GM12878 (cell line): ENCODE results near the gene TAPBPL. TPM values are rescaled to one million over a fixed set of nuclear protein-coding genes. Genes with fewer than 3 reads are reported as not detected.
A peak's percentile ranks its signal among the peaks of the same experiment; 100 is the strongest.

ENCODE experiments used
- ATAC-seq: fragments of 200-7000 bp; cut with Tn5 transposase; 3 replicates; pipeline ENCODE4 v1.9.1; 2020; ENCODE audit warnings: mild to moderate bottlenecking, moderate library complexity
- BruUV-seq: library from RNA; stranded (reverse); fragments of 400-500 nt; replicated peaks from 2 replicates; lab custom pipeline; 2021; lab: Mats Ljungman, UMichigan
- CTCF ChIA-PET: fragments of 300-600 bp; sonication (Branson Sonifier 250); formaldehyde crosslinking; extraction: SDS; loops from one replicate; lab custom pipeline; 2021; ENCODE audit warnings: inconsistent platforms; lab: Yijun Ruan, JAX
- POLR2A ChIA-PET: fragments of 350-600 bp; formaldehyde crosslinking; extraction: SDS; loops from one replicate; lab custom pipeline; 2021; ENCODE audit warnings: inconsistent platforms; lab: Charles Lee
- RAD21 ChIA-PET: fragments of 300-600 bp; sonication (Branson Sonifier 250); formaldehyde crosslinking; loops from one replicate; lab custom pipeline; 2023; ENCODE audit warnings: antibody characterized with exemption; ENCODE audit not compliant: unreplicated experiment; lab: Charles Lee
- SMC1A ChIA-PET: fragments of 300-600 bp; sonication (Branson Sonifier 250); formaldehyde crosslinking; loops from one replicate; lab custom pipeline; 2023; ENCODE audit not compliant: unreplicated experiment, uncharacterized antibody; lab: Charles Lee
- DNase-seq: peaks from one replicate; pipeline ENCODE4 v3.0.0-alpha.2; 2011; ENCODE audit warnings: low read depth, low spot score
- FAIRE-seq: peaks from 3 replicates; lab custom pipeline; 2011; peaks lifted over from hg19 to GRCh38; lab: Jason Lieb, UNC
- H2AFZ ChIP-seq: 2 replicates; pipeline ENCODE4 v1.6.0; 2011; ENCODE audit warnings: low read depth, low read length, control low read depth; ENCODE audit not compliant: control insufficient read depth
- H3K27ac ChIP-seq: 2 replicates; pipeline ENCODE4 v1.5.1; 2011; ENCODE audit warnings: control low read depth; ENCODE audit not compliant: control insufficient read depth, insufficient read depth
- H3K27me3 ChIP-seq, 2 experiments: replicated peaks in 1 of 2; 2 replicates each; pipeline versions ENCODE4 v1.6.0 to v1.6.1; 2011; ENCODE audit warnings: low read length in 1 of 2; ENCODE audit not compliant: control insufficient read depth in 2 of 2, insufficient read depth in 2 of 2
- H3K36me3 ChIP-seq, 2 experiments: 2 replicates each; pipeline ENCODE4 v1.5.1; 2011; ENCODE audit warnings: low read length in 1 of 2; ENCODE audit not compliant: control insufficient read depth in 2 of 2, insufficient read depth in 2 of 2
- H3K4me1 ChIP-seq: 2 replicates; pipeline ENCODE4 v1.6.1; 2011; ENCODE audit warnings: mild to moderate bottlenecking, low read length, moderate library complexity, mixed read lengths; ENCODE audit not compliant: control insufficient read depth, insufficient read depth
- H3K4me2 ChIP-seq: 2 replicates; pipeline ENCODE4 v1.6.0; 2011; ENCODE audit warnings: control low read depth; ENCODE audit not compliant: control insufficient read depth, insufficient read depth
- H3K4me3 ChIP-seq: fragments of 200-600 bp; sonication (generic); 2 replicates; pipeline ENCODE4 v1.5.1; 2016
- H3K79me2 ChIP-seq: 2 replicates; pipeline ENCODE4 v1.6.0; 2011; ENCODE audit warnings: low read length; ENCODE audit not compliant: control insufficient read depth, insufficient read depth
- H3K9ac ChIP-seq: 2 replicates; pipeline ENCODE4 v1.8.0; 2011; ENCODE audit warnings: low read length, control low read depth, mixed read lengths; ENCODE audit not compliant: control insufficient read depth, insufficient read depth
- H3K9me3 ChIP-seq: replicated peaks from 3 replicates; pipeline ENCODE4 v1.5.1; 2011; ENCODE audit warnings: mild to moderate bottlenecking, low read length; ENCODE audit not compliant: control insufficient read depth, insufficient read depth
- H4K20me1 ChIP-seq: 2 replicates; pipeline ENCODE4 v1.6.0; 2011; ENCODE audit not compliant: control insufficient read depth, insufficient read depth
- EED ChIP-seq: sonication (generic); IDR thresholded peaks from 2 replicates; pipeline ENCODE4 v1.6.1; 2016; ENCODE audit warnings: antibody characterized with exemption, low read depth
- GABPA ChIP-seq: IDR thresholded peaks from 2 replicates; pipeline ENCODE4 v1.6.1; 2014; ENCODE audit warnings: antibody characterized with exemption, low read depth, mild to moderate bottlenecking, inconsistent platforms
- NFIC ChIP-seq: IDR thresholded peaks from 2 replicates; pipeline ENCODE4 v1.6.1; 2012; ENCODE audit warnings: low read depth, mild to moderate bottlenecking, inconsistent platforms, low read length, moderate library complexity
- NFYB ChIP-seq: IDR thresholded peaks from 2 replicates; pipeline ENCODE4 v1.6.1; 2011; ENCODE audit warnings: low read depth, mild to moderate bottlenecking, low read length, improper control_type of control experiment, moderate library complexity; ENCODE audit not compliant: insufficient read depth
- NR2C2 ChIP-seq: IDR thresholded peaks from 2 replicates; pipeline ENCODE4 v1.6.1; 2011; ENCODE audit warnings: borderline replicate concordance, low read depth; ENCODE audit not compliant: control insufficient read depth, insufficient read length
- PAX5 ChIP-seq: IDR thresholded peaks from 2 replicates; pipeline ENCODE4 v1.6.1; 2011; ENCODE audit warnings: low read depth, low read length, borderline replicate concordance
- RAD21 ChIP-seq: IDR thresholded peaks from 2 replicates; pipeline ENCODE4 v1.6.1; 2011; ENCODE audit warnings: mild to moderate bottlenecking, low read depth, low read length, moderate library complexity; ENCODE audit not compliant: insufficient read depth
- SP1 ChIP-seq: IDR thresholded peaks from one replicate; pipeline ENCODE4 v1.6.1; 2011; ENCODE audit warnings: low read depth, low read length
- SUPT20H ChIP-seq: IDR thresholded peaks from 2 replicates; pipeline ENCODE4 v1.6.1; 2011; ENCODE audit warnings: low read depth, mild to moderate bottlenecking, low read length, moderate library complexity, borderline replicate concordance; ENCODE audit not compliant: control insufficient read depth
- TCF7 ChIP-seq: IDR thresholded peaks from 2 replicates; pipeline ENCODE4 v1.6.1; 2014; ENCODE audit warnings: antibody characterized with exemption, borderline replicate concordance
- WGBS: methylation state at CpG from one replicate; pipeline ENCODE4 v1.1.6; 2016; ENCODE audit warnings: low lambda C conversion rate; ENCODE audit not compliant: insufficient replicate concordance, insufficient coverage; ENCODE audit errors: missing lambda C conversion rate; 5-methylcytosine and 5-hydroxymethylcytosine counted together
- in situ Hi-C: fragments of 300-500 bp; cut with MboI; formaldehyde crosslinking; loops from 9 replicates; pipeline ENCODE4 v1.14.3; 2018; ENCODE audit warnings: mixed read lengths
- intact Hi-C: fragments of 100-400 bp; cut with micrococcal nuclease; formaldehyde crosslinking; loops from one replicate; pipeline ENCODE4 v1.14.2; 2022; ENCODE audit not compliant: unreplicated experiment
- polyA plus RNA-seq, 11 experiments: library from polyadenylated mRNA; depleted of rRNA in 4 of 11; unstranded in 6 of 11; stranded (reverse) in 5 of 11; fragments of >200 nt; fragmentation: Nextera tagmentation in 4 of 11; fragmentation: Illumina TruSeq in 1 of 11; extraction: Ambion mirVana in 4 of 11; extraction: Trizol in 1 of 11; gene quantifications; 1 replicate in 1 of 11; 2 replicates in 10 of 11; pipeline versions ENCODE4 v1.2.1 to v1.2.3, GENCODE V29; 2011 to 2016; ENCODE audit warnings: inconsistent platforms in 2 of 11, missing spikeins in 2 of 11, low read depth in 1 of 11
- total RNA-seq, 4 experiments: library from RNA; depleted of rRNA in 3 of 4; stranded (reverse); fragments of >200 nt in 3 of 4; fragmentation: Illumina TruSeq in 1 of 4; extraction: Trizol in 1 of 4; gene quantifications; 2 replicates each; pipeline versions ENCODE4 v1.2.1 to v1.2.3, GENCODE V29; 2013 to 2021
- TF ChIP-seq, protein P1 (sequence below), 3 experiments: IDR thresholded peaks in 2 of 3; conservative IDR thresholded peaks in 1 of 3; 2 replicates each; pipeline ENCODE4 v1.5.1; 2011; ENCODE audit warnings: low read depth in 3 of 3, low read length in 3 of 3, mild to moderate bottlenecking in 3 of 3, control low read depth in 2 of 3, moderate library complexity in 2 of 3, inconsistent platforms in 1 of 3, mixed read lengths in 1 of 3; ENCODE audit not compliant: control insufficient read depth in 2 of 3, insufficient read depth in 1 of 3; ENCODE audit errors: extremely low read depth in 1 of 3
- TF ChIP-seq, protein P2 (sequence below): IDR thresholded peaks from 2 replicates; pipeline ENCODE4 v1.6.1; 2012; ENCODE audit warnings: improper control_type of control experiment, low read depth, low read length; ENCODE audit not compliant: insufficient replicate concordance

Gene TAPBPL
- total and polyA plus RNA-seq, 10 of the 15 experiments (the other 5 are each of a cell fraction or from before 2014, with no cell fraction given), result 12.4 to 45.0 (median 29.9) TPM

DNA sequence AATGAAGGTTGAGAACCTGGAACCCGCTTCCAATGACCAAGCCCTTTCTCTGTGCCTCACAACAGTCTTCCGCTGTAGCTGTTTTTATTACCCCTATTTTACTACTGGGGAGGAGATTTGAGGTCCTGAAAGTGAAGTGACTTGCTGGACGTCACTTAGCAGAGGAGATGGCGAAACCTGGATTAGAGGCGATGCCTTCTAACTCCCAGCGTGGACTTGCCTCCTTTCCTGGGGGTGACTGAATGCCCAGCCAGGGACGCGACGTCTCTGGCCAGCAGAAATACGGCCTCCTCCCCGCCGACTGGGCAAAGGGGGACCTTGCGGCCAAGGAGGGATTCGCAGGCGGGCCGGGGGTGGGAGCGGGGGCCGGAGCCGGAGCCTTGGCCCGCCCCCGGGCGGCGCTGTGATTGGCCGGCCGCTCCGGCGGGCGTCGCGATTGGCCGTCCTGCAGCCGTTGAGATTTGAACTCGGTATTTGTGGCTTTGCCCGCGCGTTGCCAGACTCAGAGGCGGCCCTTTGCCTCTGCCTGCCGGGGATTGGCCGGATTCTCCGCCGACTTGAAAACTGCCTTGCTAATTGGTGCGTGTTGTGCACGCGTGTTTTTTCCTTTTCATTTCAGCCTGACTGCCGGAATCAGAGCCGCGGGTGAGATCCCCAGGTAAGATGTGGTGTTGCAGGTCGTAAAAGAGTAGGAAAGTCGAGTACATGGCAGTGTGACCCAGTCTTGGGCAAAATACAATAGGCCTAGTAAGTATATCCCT, 41.8 kb downstream of the TAPBPL start, which contains the start of gene NCAPD2 (continued):
- peak; percentile 94 for TF ChIP-seq NFYB
- peak; percentile 85 for TF ChIP-seq SP1

DNA sequence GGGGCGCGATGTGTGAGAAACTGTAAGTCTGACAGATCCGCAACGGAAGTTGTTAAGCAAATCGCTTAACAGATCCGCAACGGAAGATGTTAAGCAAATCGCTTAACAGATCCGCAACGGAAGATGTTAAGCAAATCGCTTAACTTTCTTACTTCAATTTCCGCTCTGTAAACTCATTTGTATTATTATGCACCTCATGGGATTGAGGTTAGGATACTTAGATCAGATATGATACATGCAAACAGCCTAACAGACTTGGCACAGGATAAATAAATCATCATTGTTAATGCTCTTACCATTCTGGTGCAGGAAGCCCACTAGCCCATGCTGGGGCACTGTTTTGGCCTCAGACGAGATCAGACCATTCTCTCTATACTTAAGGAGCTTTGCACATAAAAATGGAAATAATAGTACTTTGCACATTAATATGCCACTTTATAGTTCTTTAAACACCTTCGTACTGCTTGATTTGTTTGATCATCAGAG, 42.5 kb downstream of the TAPBPL start:
- Histone ChIP-seq H4K20me1 (no peaks in the 10 kb centered on the region), H3K36me3 (peaks cover 3 to 23% of the 10 kb centered on the region in 2 experiments), H3K27me3 (no peaks in the 10 kb centered on the region), H3K9ac (peak overlapping the region; percentile 95), H3K4me2 (peak overlapping the region; percentile 88), H3K9me3 (no peaks in the 10 kb centered on the region), H3K4me1 (peaks cover 6% of the 10 kb centered on the region; the same call in 1 of the 2 replicates), H3K27ac (peak overlapping the region; percentile 83), H3K4me3 (peak overlapping the region; percentile 75), H3K79me2 (peaks cover 55% of the 10 kb centered on the region), H2AFZ (peak overlapping the region; percentile 78)
- no peak for DNase-seq
- intact Hi-C loops (loop anchor here (5.0 kb wide), 1 partner anchor 38 kb away; the partner anchor contains the start of gene GAPDH), in situ Hi-C loops (no loop called here)
- peak; percentile 89 for FAIRE-seq
- POLR2A ChIA-PET, result interaction anchor here (0.5 to 1.3 kb wide), 6 partner anchors 24 to 136 kb away, joined by 4 to 11 read pairs (median 5); partner anchors contain the start of genes GAPDH and VAMP1
- peak; percentile 13 for ATAC-seq
- SMC1A ChIA-PET, result interaction anchor here (0.8 to 4.0 kb wide), 8 partner anchors 25 to 195 kb away, joined by 3 to 23 read pairs (median 5); partner anchors contain the start of genes GAPDH and ZNF384
- 3% methylated on average over 14 of the region's 14 CpGs for WGBS
- CTCF ChIA-PET, result interaction anchor here (0.8 to 3.7 kb wide), 7 partner anchors 18 to 69 kb away, joined by 3 to 15 read pairs (median 6); no protein-coding TSS in a partner anchor
- BruUV-seq, result no TSS peak
- RAD21 ChIA-PET, result interaction anchor here (0.9 to 2.0 kb wide), 6 partner anchors 12 to 159 kb away, joined by 3 to 9 read pairs (median 3); no protein-coding TSS in a partner anchor
- no peak for TF ChIP-seq RAD21
- TF ChIP-seq, protein P1, sequence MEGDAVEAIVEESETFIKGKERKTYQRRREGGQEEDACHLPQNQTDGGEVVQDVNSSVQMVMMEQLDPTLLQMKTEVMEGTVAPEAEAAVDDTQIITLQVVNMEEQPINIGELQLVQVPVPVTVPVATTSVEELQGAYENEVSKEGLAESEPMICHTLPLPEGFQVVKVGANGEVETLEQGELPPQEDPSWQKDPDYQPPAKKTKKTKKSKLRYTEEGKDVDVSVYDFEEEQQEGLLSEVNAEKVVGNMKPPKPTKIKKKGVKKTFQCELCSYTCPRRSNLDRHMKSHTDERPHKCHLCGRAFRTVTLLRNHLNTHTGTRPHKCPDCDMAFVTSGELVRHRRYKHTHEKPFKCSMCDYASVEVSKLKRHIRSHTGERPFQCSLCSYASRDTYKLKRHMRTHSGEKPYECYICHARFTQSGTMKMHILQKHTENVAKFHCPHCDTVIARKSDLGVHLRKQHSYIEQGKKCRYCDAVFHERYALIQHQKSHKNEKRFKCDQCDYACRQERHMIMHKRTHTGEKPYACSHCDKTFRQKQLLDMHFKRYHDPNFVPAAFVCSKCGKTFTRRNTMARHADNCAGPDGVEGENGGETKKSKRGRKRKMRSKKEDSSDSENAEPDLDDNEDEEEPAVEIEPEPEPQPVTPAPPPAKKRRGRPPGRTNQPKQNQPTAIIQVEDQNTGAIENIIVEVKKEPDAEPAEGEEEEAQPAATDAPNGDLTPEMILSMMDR (IDR thresholded peaks at IDR 0.05 in 2 of 3, conservative IDR thresholded peaks at IDR 0.05 in 1 of 3; ENCODE audit: control insufficient read depth in 2 of 3, extremely low read depth in 1 of 3, insufficient read depth in 1 of 3, low read depth in 3 of 3, low read length in 3 of 3), result peak in 2 of 3 experiments; percentile 9 to 22; a peak in 1 of 6 replicates
- TF ChIP-seq, protein P2, sequence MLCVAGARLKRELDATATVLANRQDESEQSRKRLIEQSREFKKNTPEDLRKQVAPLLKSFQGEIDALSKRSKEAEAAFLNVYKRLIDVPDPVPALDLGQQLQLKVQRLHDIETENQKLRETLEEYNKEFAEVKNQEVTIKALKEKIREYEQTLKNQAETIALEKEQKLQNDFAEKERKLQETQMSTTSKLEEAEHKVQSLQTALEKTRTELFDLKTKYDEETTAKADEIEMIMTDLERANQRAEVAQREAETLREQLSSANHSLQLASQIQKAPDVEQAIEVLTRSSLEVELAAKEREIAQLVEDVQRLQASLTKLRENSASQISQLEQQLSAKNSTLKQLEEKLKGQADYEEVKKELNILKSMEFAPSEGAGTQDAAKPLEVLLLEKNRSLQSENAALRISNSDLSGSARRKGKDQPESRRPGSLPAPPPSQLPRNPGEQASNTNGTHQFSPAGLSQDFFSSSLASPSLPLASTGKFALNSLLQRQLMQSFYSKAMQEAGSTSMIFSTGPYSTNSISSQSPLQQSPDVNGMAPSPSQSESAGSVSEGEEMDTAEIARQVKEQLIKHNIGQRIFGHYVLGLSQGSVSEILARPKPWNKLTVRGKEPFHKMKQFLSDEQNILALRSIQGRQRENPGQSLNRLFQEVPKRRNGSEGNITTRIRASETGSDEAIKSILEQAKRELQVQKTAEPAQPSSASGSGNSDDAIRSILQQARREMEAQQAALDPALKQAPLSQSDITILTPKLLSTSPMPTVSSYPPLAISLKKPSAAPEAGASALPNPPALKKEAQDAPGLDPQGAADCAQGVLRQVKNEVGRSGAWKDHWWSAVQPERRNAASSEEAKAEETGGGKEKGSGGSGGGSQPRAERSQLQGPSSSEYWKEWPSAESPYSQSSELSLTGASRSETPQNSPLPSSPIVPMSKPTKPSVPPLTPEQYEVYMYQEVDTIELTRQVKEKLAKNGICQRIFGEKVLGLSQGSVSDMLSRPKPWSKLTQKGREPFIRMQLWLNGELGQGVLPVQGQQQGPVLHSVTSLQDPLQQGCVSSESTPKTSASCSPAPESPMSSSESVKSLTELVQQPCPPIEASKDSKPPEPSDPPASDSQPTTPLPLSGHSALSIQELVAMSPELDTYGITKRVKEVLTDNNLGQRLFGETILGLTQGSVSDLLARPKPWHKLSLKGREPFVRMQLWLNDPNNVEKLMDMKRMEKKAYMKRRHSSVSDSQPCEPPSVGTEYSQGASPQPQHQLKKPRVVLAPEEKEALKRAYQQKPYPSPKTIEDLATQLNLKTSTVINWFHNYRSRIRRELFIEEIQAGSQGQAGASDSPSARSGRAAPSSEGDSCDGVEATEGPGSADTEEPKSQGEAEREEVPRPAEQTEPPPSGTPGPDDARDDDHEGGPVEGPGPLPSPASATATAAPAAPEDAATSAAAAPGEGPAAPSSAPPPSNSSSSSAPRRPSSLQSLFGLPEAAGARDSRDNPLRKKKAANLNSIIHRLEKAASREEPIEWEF, result no peak
- no peak for TF ChIP-seq NFIC
- TF ChIP-seq PAX5, result no peak
- TF ChIP-seq EED, result no peak
- TF ChIP-seq SUPT20H, result no peak
- no peak for TF ChIP-seq NR2C2
- TF ChIP-seq GABPA, result 0 out of 2 replicates have a peak, but pooled peaks have one; percentile 1
- no peak for TF ChIP-seq TCF7
